Panc1 (cell line): ENCODE results near the gene MAPK10.

Experiments used
- POLR2AphosphoS5 ChIP-seq: IDR thresholded peaks from 2 replicates; pipeline ENCODE4 v1.6.1; 2012; ENCODE audit warnings: mild to moderate bottlenecking, low read depth, low read length, moderate library complexity
- TF ChIP-seq, protein P1 (sequence below): fragments of 450-650 bp; IDR thresholded peaks from 2 replicates; pipeline ENCODE4 v1.5.1; 2017; ENCODE audit warnings: mild to moderate bottlenecking

DNA sequence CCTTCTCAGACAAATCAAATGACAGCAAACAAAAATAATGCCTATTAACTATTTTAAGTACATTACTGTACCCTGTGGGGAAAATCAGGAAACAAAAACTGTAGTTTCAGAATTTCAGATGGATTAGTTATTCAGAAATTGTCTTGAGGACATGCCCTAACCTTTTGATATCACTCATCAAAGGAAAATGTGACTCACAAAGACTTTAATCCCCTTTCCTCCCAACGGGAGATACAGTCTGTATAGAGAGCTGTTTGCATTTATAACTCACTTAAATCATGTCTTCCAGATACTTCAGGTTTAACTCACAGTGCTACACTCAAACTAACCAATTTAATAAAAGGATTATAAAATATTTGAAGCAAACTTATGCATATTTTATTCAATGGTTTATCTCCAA is 304.0 kb downstream of the MAPK10 start:
- TF ChIP-seq, protein P1, sequence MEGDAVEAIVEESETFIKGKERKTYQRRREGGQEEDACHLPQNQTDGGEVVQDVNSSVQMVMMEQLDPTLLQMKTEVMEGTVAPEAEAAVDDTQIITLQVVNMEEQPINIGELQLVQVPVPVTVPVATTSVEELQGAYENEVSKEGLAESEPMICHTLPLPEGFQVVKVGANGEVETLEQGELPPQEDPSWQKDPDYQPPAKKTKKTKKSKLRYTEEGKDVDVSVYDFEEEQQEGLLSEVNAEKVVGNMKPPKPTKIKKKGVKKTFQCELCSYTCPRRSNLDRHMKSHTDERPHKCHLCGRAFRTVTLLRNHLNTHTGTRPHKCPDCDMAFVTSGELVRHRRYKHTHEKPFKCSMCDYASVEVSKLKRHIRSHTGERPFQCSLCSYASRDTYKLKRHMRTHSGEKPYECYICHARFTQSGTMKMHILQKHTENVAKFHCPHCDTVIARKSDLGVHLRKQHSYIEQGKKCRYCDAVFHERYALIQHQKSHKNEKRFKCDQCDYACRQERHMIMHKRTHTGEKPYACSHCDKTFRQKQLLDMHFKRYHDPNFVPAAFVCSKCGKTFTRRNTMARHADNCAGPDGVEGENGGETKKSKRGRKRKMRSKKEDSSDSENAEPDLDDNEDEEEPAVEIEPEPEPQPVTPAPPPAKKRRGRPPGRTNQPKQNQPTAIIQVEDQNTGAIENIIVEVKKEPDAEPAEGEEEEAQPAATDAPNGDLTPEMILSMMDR, result no peak
- TF ChIP-seq POLR2AphosphoS5, result no peak
